Activated T-cell treated with anti-CD3 and anti-CD28 coated beads for 4 hours (primary cell): ENCODE results near the gene CCNC.

Experiments used
- DNase-seq: peaks from one replicate; pipeline ENCODE4 v3.0.0-alpha.2; 2020

The CCNC gene, protein sequence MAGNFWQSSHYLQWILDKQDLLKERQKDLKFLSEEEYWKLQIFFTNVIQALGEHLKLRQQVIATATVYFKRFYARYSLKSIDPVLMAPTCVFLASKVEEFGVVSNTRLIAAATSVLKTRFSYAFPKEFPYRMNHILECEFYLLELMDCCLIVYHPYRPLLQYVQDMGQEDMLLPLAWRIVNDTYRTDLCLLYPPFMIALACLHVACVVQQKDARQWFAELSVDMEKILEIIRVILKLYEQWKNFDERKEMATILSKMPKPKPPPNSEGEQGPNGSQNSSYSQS

DNA sequence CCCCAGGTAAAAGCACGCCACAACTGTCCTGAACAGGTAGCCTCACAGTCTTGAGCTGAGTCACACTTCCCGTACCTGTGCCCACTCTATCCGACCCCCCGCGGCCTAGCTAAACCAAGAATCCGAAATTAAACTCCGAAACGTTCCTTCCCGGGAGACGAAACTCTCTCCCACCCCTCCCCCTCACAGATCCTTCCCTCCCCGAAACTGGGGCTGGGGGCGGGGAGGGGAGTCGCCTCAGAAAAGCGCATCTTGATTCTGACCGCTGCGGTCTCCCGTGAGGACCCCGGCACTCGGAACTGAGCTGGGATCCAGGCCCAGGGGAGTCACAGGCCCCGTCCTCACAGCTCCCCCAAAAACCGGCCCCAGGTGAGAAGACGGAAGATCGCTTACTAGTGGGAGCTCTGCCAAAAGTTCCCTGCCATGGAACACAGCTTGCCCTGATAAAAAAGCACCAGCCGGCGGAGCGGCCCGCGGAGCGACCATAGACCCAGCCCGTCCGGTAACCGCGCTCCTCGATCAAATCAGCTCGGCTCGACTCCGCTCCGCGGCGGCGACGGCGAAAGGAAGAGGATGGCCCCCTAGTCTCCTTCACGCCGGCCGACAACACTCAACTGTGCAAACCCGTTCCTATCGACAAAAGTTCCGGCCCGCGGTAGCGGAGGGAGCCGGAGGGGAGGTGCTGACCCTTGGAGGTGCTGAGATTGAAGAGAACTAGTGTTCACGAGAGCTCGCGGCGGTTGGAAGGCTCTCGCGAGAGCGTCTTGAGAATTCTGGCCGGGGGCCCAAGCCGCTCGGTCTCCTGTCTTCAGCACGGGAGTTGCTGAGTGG is at the start of gene CCNC:
TSS of gene CCNC (minus strand) at position 558 of the 831 bp plus-strand sequence. CDS start at position 425, 133 bp downstream.
- peak; percentile 86 for DNase-seq

DNA sequence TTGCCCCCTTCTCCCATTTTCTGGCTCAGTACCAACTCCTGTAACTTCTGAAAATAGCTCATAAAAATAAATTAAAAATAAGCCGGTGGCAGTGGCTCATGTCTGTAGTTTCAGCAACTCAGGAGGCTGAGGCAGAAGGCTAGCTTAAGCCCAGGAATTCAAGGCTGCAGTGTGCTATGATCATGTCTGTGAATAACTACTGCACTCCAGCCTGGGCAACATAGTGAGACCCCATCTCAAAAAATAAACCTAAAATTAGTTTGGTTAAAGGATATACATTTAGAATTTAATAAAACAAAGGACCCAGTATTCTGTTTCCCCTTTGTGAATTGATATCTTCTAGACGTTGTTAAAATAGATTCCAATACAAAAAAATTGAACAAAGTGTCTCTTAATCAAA is 48.7 kb upstream of the CCNC start:
- no peak for DNase-seq

DNA sequence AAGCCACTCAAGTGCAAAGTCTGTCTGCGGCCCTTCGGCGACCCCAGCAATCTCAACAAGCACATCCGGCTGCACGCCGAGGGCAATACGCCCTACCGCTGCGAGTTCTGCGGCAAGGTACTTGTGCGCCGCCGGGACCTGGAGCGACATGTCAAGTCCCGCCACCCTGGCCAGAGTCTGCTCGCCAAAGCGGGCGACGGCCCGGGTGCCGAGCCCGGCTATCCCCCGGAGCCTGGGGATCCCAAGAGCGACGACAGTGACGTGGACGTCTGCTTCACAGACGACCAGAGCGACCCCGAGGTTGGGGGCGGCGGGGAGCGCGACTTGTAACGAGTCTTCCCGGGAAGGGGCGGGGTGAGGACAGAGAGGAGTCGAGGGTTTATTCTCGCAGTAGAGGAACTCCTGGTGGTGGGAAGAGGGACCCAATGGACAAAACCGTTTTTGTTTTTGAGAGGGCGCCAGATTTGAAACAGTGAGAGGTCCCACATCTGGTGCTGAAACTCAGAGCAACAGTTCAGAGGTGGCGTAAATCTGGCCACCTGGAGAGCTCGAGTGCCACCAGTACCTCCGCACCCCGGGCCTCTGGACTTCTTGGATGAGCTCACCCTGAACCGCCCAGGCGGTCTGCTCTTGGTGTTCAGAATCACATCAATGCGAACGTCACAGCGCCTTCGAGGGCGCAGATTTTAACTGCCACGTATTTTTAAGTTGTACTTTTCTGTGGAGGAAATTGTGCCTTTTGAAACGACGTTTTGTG is 46.1 kb upstream of the CCNC start:
- no peak for DNase-seq

DNA sequence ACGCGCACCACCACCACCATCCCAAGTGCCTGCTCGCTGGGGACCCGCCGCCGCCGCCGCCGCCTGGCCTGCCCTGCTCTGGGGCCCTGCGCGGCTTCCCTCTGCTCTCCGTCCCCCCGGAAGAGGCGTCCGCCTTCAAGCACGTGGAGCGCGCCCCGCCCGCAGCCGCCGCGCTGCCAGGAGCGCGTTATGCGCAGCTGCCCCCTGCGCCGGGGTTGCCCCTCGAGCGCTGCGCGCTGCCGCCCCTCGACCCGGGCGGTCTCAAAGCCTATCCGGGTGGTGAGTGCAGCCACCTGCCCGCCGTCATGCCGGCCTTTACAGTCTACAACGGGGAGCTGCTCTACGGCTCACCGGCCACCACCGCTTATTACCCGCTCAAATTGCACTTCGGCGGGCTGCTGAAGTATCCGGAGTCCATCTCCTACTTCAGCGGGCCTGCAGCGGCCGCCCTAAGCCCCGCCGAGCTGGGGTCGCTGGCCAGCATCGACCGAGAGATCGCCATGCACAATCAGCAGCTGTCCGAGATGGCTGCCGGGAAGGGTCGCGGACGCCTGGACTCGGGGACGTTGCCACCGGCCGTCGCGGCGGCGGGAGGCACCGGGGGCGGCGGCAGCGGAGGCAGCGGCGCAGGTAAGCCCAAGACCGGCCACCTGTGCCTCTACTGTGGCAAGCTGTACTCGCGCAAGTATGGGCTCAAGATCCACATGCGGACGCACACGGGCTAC is 45.4 kb upstream of the CCNC start:
- no peak for DNase-seq

DNA sequence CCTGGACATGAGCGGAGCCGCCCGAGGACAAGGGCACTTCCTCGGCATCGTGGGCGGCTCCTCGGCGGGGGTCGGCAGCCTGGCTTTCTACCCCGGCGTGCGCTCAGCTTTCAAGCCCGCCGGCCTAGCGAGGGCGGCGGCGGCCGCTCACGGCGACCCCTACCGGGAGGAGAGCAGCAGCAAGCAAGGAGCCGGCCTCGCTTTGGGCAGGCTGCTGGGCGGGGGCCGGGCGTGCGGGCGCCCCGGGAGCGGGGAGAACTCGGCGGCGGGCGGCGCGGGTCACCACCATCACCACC is 44.9 kb upstream of the CCNC start:
- DNase-seq = no peak

DNA sequence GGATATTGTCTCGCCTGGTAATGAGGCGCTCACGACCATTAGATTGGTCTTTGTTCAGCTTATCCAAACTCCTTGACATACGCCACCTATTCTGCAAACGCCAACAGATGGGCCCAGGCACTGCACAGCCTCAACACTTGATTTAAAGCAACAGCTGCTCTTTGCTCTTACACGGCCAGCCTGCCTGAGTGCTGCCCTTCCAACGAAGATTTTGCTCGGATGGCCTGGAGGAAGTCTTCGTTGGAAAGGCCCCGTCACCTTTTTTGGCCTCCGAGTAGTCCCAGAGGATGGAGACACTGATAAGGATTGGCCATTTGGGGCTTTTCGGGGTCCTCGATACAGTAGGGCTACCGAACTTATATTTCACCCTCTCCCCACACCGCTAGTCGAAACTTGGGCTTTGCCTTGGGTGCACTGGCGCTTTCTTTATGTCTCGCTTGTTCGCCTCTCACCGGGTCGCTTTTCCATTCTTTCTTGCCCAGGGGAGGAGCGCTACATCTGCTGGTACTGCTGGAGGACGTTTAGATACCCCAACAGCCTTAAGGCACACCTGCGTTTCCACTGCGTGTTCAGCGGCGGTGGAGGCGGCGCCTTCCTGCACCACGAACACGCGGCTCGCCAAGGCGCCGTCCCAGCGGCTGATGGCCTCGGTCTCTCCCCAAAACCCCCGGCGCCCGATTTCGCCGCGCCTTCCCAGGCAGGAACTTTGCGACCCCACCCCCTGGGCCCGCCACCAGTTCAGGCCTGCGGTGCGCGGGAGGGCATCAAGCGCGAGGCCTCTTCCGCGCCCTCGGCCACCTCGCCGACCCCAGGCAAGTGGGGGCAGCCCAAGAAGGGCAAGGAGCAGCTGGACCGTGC is 44.3 kb upstream of the CCNC start:
- no peak for DNase-seq

DNA sequence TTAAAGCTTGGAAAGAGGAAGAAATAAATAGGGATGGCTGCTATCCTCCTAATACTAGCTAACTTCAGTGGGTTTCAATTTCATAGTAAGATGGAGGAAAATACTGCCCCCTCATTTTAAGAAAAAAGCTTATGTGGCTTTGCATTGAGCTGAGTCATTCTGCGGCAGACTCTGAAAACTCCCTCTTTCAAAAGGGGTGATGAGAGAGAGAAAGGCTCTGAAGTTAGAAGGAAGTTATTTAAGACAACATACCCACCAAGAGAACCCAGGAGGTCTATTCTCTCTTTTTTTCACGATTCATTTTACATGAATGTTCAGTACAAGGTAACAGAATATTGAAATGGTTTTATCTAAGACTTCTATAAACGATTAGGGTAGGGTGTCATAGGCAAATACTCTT is 42.7 kb upstream of the CCNC start:
- no peak for DNase-seq

DNA sequence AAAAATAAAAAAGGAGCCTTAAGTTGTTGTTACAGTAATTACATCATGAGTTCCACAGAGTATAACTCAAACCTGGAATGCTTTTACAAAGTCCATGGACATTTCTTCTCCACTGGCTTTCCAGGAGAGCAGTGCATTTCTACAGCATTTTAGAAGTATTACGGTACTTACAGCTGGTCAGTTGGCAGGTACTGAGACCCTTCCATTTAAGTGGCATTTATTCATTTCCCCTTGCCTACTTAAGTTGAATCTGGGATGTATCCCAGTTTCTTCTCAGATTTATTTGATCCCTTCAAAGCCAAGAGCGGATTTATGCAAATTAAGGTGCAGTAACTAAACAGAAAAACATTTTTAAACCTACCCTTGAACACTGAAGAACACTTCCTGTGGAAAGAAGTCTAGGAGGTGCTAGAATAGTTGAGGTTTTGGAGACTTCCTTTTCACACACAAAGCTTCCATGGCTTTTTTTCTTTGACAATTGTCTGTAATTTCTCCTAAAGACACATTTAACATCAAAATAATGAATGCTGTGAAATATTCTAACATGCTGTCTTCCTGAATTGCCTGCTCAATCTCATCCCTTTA is 41.5 kb upstream of the CCNC start:
- no peak for DNase-seq

DNA sequence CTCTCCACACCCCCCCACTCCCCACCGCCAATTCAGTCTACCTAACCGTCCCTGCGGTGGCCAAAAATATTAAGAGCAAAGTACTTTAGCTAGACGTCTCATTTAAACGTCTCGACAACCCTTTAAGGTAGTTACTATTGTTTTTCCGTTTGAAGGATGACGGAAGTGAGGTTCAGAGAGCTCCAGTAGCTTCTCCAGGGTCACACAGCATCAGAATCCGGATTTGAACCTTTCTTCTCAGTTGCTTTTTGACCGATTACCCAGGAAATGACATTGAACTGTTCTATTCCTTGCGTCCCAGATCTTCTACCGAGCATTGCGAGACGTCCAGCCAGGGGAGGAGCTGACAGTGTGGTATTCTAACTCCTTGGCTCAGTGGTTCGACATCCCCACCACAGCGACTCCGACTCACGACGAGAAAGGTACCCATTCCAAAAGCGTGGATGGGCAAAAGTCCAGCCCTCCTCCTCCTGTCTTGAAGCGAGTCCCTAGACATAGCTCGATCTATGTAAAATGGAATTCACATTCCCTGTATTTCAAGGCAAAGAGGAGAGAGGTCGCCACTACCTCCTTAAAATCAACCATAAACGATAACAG is 40.5 kb upstream of the CCNC start:
- DNase-seq = no peak

DNA sequence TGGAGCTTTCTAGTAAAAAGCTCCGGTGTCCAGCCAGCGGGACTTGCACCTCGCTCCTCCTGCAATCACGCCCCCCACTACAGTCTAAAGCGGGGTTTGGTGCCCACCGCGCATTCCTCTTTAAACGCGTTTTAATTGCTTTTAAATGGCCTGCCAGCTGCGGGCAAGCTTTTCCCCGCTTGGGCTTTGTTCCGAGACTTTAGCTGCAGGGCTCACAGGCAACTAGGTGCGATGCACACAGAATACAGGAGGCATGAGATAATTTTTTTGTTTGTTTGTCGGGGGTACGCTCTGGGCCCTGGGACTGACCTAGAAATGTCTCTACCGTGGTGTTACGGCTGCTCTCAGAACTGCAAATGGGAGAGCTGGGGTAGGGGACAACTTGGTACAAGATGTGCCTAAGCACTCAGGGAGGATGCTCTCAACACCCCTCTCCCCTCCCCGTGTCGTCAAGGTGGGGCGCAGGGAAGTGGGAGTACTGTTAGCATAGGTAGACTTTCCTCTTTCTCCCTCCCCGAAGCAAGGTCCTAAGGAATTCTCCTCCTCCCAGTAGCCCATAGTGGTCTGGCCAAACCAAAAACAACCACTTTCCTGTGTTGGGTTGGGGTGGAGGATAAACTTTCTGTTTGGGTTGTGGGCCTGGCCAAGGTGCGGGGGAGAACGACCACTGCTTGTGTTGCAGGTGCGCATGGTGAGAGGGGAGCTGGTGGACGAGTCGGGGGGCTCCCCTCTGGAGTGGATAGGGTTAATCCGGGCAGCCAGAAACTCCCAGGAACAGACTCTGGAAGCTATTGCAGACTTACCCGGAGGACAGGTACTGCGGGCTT is 39.8 kb upstream of the CCNC start:
- DNase-seq = no peak

DNA sequence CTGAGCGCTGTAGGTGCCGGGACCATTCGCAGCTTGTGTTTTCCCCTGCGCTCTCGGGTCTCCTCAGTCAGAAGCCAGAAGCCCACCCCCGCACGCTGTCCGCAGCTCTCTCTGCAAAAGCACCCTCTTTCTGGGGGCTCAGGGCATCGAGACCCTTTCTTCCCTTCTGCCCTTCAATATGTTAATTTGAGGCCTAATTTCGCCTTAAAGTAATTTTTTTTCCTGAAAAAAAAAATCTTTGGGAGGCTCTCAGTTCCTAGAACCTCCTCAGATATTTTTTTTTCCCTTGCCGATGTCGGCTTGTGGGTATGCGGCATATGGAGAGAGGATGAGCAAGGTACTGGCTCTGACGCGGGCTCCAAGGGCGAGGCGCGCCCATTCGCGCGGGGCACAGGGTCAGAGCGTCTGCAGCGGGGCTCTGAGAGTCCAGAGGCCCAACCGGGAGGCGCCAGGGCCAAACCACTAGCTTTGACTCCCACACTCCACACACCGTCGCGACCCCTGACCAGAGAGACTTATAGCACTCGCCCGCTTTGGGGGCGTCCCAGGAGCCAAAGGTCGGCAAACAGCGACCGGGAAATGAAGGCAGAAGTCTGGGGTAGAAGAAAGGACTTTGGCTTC is 39.1 kb upstream of the CCNC start:
- DNase-seq = no peak

DNA sequence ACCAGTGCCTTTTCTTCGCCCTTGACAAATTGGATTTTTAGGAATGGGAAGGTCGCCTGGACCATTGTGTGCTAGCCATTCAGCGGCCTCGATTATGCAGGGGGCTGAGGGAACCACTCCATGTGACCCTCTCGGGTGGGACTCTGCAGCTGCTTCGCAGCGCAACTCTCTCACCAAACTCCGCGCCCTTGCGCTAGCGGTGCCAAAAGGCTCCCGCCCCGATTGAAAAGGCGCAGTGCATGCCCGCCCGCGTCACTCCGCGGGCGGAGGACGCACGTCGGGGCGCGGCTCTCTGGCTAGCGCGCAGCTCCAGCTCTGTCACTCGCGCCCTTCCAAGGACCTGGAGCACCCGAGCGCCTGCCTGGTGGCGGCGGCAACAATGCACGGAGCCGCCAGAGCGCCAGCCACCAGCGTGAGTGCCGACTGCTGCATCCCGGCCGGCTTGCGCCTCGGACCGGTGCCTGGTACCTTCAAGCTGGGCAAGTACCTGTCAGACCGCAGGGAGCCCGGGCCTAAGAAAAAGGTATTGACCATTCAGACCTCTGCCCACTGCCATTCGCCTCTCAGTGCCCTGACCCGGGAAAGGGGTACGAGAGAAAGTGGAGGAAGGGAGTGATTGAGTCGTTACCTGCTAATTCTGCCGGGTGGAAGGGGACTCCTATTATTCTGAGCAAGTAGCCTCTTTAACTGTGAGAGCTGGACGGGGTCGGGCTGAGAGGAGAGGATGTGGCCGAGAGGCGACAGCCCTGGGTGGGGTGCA is 38.4 kb upstream of the CCNC start, which contains the start of gene PRDM13:
TSS of gene PRDM13 (plus strand) at position 178 of the 760 bp plus-strand sequence. CDS start at position 380, 202 bp downstream.
- DNase-seq = no peak

DNA sequence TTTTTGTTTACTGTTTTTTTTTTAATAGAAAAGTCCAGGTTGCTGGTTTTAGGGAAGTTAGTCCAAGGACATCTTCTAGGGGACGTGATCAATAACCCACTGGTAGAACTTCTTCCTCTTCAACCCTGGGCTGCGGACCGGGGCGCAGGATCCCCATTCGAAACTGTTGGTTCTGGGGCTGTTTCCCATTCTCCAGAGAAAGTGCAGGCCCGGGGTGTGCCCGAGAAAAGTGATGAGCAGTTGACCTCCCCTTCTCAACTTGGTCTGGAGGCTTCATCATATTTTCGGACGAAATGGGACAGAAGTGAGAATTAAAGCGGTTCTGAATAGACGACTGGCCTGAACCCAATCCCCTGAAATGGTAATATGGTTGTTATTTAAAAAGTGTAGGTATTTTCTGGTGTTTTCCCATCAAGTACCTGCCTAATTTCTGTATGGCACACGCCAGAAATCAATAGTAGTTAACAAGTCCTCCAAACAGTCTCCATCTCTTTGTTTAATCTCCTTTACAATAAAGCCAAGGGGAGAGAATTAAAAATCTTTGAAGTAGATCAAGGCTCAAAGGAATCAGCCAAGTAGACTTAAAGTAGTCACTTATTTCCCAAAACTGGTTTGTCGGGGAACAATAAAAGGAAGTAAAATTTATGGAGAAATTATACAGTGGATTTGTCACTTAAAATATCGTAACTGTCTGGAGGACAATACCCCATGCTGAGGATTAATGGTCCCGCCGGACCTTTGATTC is 37.6 kb upstream of the CCNC start:
- no peak for DNase-seq

DNA sequence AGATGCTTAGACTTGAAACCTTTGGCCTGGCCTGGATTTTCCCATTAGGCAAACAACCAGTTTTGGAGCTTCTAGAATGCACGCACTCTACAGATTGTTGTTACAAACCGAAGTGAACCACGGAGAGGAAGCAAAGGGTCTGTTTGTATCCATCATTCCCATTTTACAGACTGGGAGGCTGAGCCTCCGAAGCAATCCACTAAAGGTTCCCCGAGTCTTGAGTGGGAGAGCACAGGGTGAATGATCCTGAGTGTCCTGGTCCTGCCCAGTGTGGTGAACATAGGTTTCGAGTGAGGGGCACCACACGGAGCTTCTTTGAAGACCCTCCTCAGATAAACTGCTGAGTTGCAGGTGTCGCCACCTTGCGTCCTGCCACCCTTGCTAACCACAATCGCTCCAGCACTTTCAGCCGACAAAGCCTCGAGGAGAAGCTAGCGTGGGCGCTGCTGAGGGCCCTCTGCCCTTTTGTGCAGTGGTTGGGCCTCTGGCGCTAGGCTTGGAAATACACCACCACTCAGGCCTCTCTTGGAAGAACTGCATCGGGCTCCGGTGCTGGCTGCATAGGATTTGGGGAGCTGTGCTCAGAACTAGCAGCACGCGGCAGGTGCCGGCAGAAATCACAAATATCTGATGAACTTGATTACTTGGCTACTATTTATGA is 36.7 kb upstream of the CCNC start:
- no peak for DNase-seq

DNA sequence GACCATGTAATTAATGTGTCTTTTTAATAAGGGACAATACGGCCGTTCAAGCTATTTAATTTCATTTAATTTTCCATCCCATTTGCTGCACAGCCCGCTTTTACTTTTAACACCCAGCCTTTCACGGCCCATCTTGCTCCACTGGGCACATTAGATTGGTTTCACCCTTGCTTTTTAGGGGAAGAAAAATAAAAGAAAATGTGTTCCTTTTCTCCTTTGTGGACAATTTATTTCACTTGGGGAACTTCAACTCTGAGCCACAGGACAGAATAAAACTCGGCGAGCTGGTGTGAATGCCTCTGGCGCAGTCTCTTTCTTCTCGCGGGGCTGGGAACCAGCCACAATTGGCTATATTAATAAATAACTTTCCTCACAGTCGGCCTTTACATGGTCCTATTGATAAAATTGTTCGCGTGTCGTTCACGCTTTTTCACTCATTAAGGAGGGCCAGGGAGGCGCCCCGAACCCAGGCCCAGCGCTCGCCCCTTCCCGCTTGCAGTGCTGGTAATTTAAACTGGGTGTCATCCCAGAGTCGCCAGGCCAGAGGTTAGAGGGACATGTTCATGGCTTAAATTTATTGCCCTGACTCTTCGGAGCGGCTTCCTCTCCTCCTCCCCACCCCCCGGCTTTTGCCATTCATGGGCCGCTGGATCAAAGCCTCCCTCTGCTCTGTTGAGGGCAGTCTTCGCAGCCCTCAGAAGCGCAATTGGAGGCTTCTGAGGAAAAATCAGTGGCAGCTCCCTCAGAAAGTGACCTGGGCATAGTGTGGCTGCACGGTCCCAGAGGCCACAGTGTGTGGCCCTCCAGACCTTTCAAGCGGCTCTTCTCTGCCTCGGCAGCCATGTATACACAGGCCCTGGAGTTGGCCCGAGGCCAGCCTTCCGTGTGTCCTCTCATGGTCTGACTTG is 36.0 kb upstream of the CCNC start:
- DNase-seq = no peak

DNA sequence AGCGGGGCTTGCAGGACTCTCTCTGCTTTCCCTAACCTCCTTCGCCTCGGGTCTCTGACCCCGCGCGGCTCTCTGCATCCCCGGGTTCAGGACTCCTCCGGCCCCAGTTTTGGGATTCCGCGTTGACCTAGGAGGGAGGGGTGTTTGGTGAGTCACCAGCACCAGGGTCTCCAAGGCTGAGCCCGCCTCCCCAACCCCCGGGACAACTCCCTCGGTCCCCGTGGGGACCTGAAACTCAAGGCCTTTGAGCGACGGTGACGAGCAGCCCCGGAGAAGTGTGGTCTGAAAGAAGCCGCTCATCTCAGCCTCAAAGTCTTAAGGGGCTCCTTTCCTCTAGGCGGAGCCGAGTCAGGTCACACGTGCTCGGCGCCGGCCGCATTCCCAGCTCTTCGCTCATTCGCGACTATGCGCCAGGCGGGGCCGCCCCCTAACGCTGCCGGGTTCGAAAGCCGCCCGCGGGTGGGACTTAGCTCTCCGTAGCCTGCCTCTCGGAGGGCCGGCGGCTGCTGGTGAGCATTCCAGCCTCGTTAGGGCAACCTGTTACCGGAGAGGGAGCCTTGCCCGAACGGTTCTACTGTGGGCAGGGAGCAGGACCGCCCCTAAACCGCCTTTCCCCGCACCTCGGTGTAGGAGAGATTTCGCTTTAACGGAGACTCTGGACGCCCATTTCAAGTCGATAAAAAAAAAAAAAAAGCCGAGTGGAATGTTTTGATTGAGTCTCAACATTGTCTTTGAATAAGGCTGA is 35.1 kb upstream of the CCNC start:
- no peak for DNase-seq
